Measurements from ENCODE around the gene SLC9A3.
"Not testable (repeated sequence)": the region's sequence is repeated elsewhere in the genome, so short reads cannot be mapped to it uniquely, and the experiment has no call there.

Gene SLC9A3

DNA sequence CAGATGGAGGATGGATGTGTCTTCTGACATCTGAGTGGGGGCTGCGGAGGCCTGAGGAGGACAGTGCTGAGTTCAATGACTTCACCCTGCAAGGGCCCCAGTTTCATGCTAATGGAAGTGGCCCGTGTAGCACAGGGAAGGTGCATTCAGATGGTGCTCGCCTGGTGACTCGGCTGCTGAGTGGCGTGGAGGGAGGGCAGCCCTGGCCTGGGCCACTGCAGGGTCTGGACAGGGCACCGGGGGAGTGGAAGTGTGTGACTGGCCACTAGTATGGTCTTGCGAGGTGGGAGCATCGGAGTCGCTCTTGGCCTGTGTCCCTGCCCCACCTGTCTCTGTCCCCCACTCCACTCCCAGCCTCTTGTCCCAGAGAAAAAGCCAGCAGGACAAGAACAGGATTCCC, 1.7 kb upstream of the SLC9A3 start:
- DNase-seq (ENCODE audit: low read depth) = no peak

DNA sequence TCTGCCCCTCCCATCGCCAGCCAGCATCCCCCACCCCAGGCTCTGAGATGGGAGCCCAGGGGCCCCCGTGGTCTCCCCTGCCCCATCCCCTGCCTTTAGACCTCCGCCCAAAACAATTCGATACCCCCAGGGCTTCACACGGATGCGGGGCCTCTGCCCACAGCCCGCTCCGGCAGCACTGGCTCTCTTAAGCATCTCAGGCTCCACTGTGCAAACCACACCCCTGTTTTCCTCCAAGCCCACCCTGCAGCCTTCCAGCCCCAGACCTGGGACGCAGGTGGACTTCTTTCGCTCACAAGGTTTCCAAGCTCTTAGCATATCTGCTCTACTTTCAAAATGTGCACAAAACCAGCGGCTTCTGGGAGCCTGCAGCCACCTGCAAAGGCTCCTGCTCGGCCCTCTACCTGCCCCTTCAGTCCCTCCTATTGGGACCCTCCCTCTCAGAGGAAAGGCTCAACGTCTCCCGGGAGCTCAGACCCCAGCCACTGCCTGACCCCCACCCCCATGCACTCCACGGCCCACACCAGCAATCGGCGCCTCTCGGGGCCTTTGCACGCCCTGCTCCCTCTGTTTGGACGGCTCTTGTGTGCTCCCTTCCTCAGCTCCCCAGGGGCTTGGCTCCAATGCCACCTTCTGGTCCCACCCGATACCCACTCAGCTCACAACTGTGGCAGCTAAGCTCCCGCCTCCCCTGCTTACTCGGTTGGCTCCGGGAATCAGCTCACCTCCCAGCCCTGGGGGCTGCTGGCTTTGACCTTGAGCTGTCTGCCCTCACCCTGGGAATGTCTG, 918 bp upstream of the SLC9A3 start:
- DNase-seq (ENCODE audit: low read depth) = no peak

- DNase-seq (ENCODE audit: low read depth) = no peak
These were observed 617 bp downstream of the SLC9A3 start for GRCh38 chr5:523441-524222.

GRCh38 chr5:522899-523440, 1.3 kb downstream of the SLC9A3 start:
- DNase-seq (ENCODE audit: low read depth) = no peak

DNA sequence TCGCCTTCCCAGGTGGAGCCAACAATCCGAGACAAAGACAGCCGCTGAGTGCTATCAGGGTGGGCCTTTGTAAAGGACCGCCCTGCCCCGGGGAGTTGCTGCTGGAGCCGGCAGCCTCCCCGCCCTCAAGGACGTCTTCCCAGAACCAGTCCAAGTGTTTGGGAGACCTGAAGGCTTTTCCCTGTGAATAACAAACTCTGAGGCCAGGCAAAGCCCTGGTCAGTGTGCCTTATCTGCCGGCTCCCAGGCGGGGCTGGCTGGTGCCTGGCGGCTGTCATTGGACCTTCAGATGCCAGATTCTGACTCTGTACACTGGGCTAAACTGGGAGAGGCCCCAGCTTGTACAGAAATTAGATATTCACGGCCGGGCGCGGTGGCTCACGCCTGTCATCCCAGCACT, 2.1 kb downstream of the SLC9A3 start:
- DNase-seq (ENCODE audit: low read depth) = no peak

DNA sequence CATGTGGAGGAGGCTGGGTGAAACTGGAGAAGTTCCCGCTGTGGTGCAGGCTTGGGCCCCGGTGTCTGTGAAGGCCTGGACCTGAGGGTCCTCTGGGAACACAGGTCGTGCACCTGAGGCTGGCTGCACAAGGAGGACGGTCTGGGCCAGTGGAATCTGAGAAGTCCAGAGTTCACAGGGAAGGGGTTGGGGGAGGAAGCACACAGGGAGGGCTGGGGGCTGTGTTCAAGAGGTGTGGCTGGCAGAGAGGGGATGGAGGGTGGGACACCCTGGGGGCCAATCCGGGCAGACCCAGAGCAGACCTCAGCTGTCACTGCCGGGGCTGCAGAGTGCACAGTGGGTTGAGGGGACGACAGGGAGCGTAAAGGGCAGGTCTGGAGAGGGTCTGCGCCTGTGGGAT, 2.6 kb downstream of the SLC9A3 start:
- no peak for DNase-seq (ENCODE audit: low read depth)

GRCh38 chr5:520850-521226, 3.4 kb downstream of the SLC9A3 start:
- DNase-seq (ENCODE audit: low read depth) = no peak

DNA sequence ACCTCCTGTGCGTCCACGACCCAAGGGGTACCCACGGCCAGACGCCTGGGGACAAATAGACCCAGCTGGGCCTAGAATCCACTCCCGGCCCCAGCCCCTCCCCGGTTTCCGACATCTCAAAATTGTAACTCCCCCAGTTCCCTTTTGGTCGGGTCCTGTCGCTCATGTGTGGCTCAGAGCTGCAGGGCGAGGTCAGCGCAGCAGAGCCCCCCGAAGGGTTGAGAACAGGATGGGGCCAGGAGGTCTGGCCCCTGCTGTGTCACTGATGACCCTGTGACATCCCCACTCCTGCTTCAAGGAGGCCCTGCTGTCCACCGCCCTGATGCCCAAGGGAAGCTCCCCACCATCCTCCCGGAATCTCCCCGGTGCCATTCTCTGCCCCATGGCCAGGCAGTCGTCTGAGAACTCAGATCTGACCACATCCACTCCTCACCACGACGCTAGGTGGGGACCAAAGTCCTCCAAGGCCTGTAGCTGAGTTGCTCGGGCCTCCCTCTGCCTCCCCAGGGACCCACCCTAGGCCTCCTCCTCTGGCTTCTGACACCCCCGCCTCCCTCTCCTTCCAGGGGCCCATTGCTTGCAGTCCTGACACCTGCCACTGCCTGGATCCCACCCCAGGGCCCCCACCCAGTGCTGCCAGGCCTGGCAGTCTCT, 3.9 kb downstream of the SLC9A3 start:
- DNase-seq (ENCODE audit: low read depth) = no peak

GRCh38 chr5:518721-519120, 5.5 kb downstream of the SLC9A3 start:
- DNase-seq (ENCODE audit: low read depth) = no peak

- no peak for DNase-seq (ENCODE audit: low read depth)
These were observed 6.6 kb downstream of the SLC9A3 start for GRCh38 chr5:517535-518100.

- no peak for DNase-seq (ENCODE audit: low read depth)
These were observed 7.3 kb downstream of the SLC9A3 start for GRCh38 chr5:516980-517379.

DNA sequence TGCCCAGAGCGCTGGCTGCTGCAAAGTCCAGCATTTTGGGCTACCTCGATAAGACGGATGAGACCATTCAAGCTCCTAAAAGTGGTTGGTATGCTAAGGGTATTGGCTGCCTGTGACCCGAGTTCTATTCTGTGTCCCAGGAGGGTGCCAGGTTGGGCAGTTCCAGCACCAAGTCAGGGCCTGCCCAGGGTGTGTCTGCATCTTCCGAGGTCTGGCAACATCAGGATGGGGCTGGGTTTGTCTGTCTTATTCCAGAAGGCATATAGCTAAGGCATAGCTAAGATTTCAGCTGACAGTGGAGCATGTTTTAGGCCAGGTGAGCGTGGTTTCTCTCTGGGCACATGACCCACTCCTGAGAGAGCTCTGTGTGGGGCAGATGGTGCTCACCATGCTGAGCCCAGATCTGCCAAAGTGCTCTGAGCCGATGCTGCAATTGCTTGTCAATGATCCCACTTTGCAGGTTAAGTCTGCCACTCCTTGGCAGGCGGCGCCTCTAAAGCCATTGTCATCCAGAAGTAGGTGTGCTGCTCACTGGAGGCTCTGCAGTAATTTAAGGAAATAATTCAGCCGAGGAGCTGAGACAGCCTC, 7.8 kb downstream of the SLC9A3 start:
- no peak for DNase-seq (ENCODE audit: low read depth)

DNA sequence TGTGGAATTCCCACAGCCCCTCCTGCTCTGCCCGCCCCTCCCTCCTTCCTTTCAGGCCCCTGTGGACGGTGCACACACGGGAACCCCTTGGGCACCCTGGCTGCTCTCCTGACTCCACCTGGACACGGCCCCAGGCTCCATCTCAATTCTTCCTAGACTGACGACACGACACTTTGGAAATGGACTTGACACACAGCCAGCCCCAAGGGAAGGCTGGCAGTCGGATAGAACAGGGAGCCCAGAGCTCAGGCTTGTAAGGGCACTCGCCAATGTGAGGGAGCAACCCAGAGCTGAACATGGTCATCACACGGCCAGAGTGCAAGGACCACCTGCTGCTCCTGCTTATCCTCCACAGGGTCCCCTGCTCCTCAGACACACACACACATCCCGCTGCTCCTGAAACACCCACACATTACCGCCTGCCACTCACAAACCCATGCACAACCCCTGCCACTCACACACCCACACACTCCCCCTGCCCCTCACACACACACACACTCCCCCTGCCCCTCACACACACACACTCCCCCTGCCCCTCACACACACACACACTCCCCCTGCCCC, 8.9 kb downstream of the SLC9A3 start:
- no peak for DNase-seq (ENCODE audit: low read depth)

- no peak for DNase-seq (ENCODE audit: low read depth)
These were observed 9.6 kb downstream of the SLC9A3 start for GRCh38 chr5:514673-515072.

- no peak for DNase-seq (ENCODE audit: low read depth)
These were observed 10.2 kb downstream of the SLC9A3 start for GRCh38 chr5:514101-514485.

DNA sequence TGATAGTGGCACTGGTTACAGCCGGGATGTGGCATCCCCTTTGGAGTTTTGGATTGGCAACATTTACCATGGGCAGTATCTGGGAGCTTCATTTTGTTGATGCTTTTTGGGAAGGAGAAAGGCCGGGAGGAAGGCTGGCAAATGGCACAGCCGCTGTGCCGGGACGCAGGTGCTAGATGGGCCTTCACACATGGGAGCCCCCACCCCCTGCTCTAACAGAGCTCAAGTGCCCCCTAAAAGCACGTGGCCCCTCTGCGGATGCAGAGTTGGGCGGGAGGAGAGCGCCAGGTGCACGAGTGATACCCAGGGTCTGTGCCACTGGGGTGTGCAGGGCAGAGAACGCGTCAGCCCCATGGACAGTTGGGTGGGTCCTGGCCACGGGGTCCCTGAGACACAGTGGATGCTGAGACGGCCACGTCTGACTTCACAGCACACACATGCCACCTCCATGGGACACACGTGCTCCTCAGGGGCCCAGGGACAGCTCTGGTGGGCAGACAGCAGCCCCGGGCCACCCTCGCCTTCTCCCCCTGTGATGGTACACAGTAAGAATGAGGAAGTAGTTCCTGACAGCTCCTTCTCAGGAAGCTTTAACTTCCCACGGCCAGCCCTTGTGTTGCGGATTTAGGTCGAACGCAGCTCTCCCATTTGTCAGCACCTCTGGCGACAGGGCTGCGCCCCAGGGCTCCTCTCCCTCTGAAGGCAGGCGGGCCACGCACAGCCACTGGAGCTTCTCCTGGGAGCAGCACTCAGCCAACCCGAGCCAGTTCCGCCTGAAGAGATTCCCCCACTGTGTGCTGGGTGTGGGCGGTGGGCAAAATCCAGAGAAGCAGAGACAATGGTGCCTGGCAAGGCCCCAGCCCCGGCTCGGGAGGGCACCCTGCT, 10.8 kb downstream of the SLC9A3 start:
- no peak for DNase-seq (ENCODE audit: low read depth)

DNA sequence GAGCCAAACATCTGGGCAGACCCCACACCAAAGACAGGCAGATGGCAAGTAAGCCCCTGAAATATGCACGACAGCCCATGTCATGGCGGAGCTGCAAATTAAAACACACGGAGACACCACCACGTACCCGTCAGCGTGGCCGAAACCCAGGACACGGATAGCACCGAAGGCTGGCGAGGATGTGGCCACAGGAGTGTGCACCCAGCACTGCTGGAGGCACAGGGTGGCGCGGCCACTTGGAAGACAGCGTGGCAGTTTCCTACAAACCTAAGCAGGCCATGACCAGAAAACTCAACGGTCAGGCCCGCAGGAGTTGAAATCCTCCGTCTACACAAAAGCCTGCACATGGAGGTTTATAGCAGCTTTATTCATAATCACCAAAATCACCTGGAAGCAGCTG, 12.8 kb downstream of the SLC9A3 start:
- DNase-seq (ENCODE audit: low read depth) = no peak

DNA sequence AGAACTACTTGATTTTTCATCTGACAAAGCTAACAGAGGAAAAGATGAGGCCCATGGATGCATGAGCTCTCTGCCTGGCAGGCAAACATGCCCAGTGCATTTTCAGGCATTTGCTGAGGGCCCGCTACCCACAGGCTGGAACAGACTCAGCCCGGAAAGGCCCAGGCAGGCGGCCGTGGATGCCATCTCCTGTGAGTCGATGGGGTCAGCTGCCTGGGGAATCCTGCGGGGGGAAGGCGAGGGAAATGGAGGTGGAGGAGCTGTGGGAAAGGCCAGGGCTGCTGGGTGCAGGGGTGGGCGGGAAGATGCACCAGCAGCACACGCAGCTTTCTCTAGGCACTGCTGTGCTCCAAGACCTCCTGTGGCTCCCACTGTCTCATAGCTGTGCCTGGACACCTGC, 13.7 kb downstream of the SLC9A3 start:
- DNase-seq (ENCODE audit: low read depth) = no peak

DNA sequence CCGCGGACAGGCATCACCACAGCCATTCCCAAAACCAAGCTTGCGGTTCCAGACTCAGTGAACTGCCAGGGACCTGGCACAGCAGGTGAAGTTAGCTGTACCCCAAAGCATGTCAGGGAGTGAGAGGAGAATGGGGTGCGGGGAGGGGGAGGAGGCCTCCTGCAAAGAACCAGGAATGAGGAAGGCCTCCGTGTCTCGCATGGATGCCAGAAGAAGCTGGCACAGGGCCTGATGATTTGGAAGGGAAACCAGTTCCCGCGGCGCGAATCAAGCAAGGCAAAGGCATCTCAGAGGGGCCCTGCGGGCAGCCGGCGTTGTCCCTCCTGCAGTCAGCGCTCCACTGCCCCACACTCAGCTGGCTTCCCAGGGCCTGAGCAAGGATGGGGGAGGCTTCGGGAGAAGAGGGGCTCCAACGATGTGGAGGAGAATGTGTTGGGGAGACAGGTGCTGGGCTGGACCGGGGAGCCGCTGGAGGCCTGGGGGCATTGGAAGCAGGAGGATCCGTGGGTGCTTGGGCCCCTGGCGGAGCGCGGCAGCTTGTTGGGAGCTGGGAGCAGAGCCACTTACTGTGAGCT, 14.6 kb downstream of the SLC9A3 start:
- no peak for DNase-seq (ENCODE audit: low read depth)

GRCh38 chr5:507986-508575, 16.2 kb downstream of the SLC9A3 start:
- DNase-seq (ENCODE audit: low read depth) = not testable (repeated sequence)

Measured in fibroblast of gingiva (primary cell).